GM08714 (cell line): ENCODE results near the gene SLC22A14.
"Not testable (repeated sequence)": the region's sequence is repeated elsewhere in the genome, so short reads cannot be mapped to it uniquely, and the experiment has no call there.

Experiments used
- H3K4me3 ChIP-seq: fragments of 200-500 bp; sonication (Bioruptor generic); 2 replicates; pipeline ENCODE4 v1.5.1; 2014; ENCODE audit warnings: mild to moderate bottlenecking, low read length, inconsistent platforms
- ZNF274 ChIP-seq: IDR thresholded peaks from 2 replicates; pipeline ENCODE4 v1.6.1; 2012; ENCODE audit warnings: mild to moderate bottlenecking, low read depth, low read length

The SLC22A14 gene

GRCh38 chr3:38283810-38284755, 2.0 kb downstream of the SLC22A14 start:
- TF ChIP-seq ZNF274: no peak
- no peak overlapping the region for H3K4me3 ChIP-seq

GRCh38 chr3:38284756-38285150, 2.7 kb downstream of the SLC22A14 start:
- H3K4me3 ChIP-seq: no peak overlapping the region
- no peak for TF ChIP-seq ZNF274

GRCh38 chr3:38289286-38290217, 7.5 kb downstream of the SLC22A14 start:
- H3K4me3 ChIP-seq: not testable (repeated sequence)

- H3K4me3 ChIP-seq: not testable (repeated sequence)
These were observed 15.0 kb downstream of the SLC22A14 start for GRCh38 chr3:38297053-38297452.

GRCh38 chr3:38297537-38297936, 15.4 kb downstream of the SLC22A14 start:
- TF ChIP-seq ZNF274: no peak
- H3K4me3 ChIP-seq: no peak overlapping the region

- TF ChIP-seq ZNF274: no peak
- no peak overlapping the region for H3K4me3 ChIP-seq
These were observed 16.0 kb downstream of the SLC22A14 start for GRCh38 chr3:38297947-38298711.

- no peak overlapping the region for H3K4me3 ChIP-seq
- TF ChIP-seq ZNF274: no peak
These were observed 24.8 kb downstream of the SLC22A14 start for GRCh38 chr3:38306941-38307340.

- no peak for TF ChIP-seq ZNF274
- no peak overlapping the region for H3K4me3 ChIP-seq
These were observed 25.5 kb downstream of the SLC22A14 start for GRCh38 chr3:38307599-38307998.

GRCh38 chr3:38308456-38308855, 26.4 kb downstream of the SLC22A14 start:
- no peak overlapping the region for H3K4me3 ChIP-seq
- no peak for TF ChIP-seq ZNF274

- H3K4me3 ChIP-seq: no peak overlapping the region
- no peak for TF ChIP-seq ZNF274
These were observed 29.4 kb downstream of the SLC22A14 start for GRCh38 chr3:38311476-38311875.

- TF ChIP-seq ZNF274: no peak
- no peak overlapping the region for H3K4me3 ChIP-seq
These were observed 29.8 kb downstream of the SLC22A14 start for GRCh38 chr3:38311941-38312340.

- H3K4me3 ChIP-seq: no peak overlapping the region
- no peak for TF ChIP-seq ZNF274
These were observed 30.3 kb downstream of the SLC22A14 start for GRCh38 chr3:38312356-38312755.

- no peak for TF ChIP-seq ZNF274
- H3K4me3 ChIP-seq: no peak overlapping the region
These were observed 31.2 kb downstream of the SLC22A14 start for GRCh38 chr3:38313263-38313662.

- no peak for TF ChIP-seq ZNF274
- H3K4me3 ChIP-seq: no peak overlapping the region
These were observed 31.6 kb downstream of the SLC22A14 start for GRCh38 chr3:38313695-38314094.
